NCI-H446 treated with DMSO at 0.1 percent for 48 hours (cell line): ENCODE data around the gene EXOC3L2.
"Not testable (repeated sequence)": the region's sequence is repeated elsewhere in the genome, so short reads cannot be mapped to it uniquely, and the experiment has no call there.

ENCODE experiments used
- DNase-seq: peaks from one replicate; lab custom pipeline; 2025; lab: John Stamatoyannopoulos, UW

The EXOC3L2 gene

DNA sequence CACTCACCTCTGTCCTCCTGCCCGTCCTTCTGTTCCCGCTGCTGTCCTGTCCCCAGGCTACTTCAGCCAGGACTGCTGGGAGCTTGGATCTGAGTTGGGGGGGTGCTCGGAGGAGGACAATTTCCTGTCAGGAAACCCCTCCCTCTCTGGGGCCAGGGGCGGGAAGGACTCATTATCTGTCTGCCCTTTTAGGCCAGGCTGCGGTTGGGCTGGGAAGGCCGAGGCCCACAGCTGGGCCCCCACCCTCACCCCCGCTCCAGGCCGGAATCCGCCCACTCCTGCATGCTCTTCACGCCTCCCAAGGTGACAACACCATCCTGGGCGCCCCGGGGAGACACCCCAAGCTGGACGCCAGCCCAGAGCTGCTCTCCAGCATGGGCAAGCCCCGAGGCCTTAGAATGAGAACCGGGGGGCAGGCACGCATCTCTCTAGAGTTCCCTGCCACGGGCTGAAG lies at the start of gene EXOC3L2:
Gene EXOC3L2 (minus strand): TSS at position 74 of the 454 bp plus-strand sequence. CDS start 6,362 bp downstream, outside the sequence.
- no peak for DNase-seq

DNA sequence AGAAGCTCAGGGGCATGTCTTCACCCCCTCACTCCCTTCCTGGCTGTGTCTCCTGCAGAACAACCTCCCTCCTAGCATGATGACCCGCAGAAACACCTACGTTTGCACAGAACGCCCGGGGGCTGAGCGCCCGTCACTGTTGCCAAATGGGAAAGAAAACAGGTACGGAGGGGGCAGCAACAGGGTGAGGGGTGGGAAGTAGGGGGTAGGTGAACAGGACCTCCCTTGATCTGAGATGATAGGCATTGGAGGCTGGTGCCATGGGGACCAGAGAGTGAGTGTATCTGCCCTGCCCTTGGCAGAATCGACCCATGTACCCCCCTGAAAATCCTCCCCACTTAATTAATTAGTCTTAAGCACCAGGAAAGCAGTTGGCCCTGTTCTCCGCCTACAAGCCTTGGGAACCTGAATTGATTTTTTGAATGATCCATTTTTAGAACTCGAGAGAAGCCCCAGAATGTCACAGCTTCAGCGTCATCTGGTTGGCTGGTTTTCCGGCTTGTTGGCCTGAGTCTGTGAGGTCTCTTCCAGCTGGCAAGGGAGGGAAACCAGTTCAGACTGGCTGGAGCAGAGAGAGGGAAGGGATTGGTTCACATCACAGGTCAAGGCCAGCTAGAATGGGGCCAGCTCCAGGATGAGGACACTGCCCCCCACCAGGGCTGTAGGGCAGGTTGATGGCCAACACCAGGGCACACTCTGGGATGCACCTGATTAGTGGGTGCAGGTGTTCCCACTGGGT lies 49.3 kb upstream of the EXOC3L2 start:
- DNase-seq: peak; percentile 86

DNA sequence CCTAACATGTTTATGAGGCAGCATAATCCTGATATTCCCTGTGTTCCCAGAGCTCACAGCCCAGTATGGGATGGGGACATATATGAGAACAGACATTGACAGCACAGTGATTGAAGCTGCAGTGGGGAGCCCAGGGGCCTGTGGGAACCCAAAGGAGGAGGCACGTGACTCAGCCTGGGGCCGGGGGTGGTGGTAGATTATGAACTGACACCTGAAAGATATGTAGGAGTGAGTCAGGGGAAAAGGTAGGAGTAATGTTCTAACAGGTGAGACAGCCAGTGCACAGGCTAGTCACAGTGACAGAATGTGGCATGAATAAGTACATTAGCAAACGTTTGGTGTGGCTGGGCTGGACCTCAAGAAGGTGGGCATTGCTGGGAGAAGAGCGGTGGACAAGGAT lies 48.5 kb upstream of the EXOC3L2 start:
- DNase-seq: no peak

DNA sequence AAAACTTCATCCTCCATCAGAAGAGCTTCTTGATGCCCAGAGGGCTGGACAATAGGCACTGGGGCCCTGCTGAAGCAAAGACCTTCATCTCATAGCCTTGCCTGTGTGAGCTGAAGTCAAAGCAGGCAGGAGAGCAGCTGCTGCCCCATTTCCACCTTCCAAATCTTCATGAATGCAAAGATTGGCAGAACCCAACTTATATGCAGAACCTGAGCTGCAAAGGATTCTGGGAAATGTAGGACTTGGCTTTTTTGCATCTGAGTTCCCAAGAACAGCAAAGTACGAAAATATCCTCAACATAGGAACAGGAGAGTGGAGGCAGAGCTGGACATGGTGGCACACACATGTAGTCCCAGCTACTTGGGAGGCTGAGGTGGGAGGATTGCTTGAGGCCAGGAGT lies 46.6 kb upstream of the EXOC3L2 start:
- no peak for DNase-seq

DNA sequence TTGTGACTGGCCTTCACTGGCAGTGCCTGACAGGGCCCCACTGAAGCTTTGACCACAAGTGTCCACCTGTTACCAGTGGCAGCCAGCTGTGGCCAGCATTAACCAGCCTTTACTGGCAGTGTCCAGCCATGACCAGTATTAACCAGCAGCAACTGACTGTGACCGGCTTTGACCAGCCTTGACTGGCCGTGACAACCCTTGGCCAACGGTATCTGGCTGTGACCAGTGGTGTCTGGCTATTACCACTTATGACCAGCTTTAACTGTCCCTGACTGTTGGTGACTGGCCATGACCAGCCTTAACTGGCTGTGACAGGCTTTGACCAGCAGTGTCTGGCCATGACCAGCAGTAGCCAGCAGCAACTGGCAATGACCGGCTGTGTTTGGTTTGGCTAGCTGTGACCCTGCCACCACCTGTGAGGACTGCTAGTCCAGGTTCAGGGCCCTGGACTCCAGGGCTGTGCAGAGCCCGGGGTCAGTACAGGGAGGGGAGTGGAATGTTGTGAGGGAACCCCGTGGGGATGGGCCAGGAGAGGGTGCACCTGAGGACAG lies 45.2 kb upstream of the EXOC3L2 start:
- no peak for DNase-seq

DNA sequence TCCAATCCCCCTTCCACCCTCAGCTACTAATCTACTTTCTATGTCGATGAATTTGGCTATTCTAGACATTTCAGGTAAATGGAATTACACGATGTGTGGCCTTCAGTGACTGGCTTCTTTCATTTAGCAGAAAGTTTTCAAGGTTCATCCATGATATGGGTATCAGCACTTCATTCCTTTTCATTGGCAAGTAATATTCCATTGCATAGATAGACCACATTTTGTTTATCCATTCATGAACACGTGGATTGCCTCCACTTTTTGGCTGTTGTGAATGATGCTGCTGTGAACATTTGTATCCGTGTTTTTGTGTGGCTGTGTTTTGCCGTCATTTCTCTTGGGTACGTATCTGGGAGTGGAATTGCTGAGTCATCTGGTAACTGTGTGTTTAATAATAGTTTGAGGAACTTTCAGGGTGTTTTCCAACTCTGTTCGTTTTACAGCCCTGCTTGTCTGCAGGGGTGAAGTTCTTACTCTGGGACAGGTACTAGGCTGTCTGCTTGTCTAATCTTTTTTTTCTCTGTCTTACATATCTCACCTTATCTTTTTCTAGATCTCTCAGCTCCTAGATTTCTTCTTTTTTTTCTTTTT lies 38.3 kb upstream of the EXOC3L2 start:
- DNase-seq: no peak

DNA sequence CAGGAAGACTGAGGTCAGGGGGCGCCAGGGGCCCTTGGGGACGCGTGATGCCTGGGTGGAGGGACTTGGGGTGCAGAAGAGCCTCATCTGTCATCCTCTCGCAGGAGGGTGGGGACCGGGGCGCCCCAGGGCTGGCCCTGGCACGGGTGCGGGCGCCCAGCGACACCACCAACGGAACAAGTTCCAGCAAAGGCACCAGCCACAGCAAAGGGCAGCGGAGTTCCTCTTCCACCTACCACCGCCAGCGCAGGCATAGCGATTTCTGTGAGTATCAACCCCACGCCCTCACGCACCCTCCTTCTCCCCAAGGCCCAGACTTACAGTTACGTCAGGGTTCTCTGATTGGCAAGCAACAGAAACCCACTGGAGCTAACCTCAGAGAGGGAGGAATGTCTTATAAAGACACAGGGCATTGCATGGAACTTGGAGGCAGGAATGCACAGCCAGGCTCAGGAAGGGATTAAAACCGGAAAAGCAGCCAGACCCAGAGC lies 35.3 kb upstream of the EXOC3L2 start:
- no peak for DNase-seq

DNA sequence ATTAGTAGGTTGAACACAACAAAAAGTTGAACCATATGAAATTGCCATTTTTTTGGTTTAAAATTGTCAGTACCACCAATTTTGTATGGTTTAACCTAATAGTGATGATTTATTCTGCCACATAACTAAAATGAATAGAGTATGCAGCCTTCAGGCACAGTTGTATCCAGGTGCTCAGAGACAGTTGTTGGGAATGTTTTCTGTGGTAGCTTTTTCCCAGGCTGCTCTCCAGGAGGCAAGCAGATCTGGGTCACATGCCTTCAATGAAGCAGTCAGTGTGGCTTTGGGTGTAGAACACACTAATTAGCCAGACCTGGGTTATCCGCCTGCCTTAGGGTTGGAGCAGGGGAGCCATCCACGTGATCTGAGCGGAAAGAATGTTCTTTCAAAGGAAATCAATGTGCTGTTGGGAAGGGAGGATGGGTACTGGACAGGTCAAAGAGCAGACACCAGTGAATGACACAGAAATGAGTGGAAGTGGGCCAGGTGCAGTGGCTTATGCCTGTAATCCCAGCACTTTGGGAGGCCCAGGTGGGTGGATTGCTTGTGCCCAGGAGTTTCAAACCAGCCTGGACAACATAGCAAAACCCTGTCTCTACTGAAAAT lies 34.5 kb upstream of the EXOC3L2 start:
- no peak for DNase-seq

DNA sequence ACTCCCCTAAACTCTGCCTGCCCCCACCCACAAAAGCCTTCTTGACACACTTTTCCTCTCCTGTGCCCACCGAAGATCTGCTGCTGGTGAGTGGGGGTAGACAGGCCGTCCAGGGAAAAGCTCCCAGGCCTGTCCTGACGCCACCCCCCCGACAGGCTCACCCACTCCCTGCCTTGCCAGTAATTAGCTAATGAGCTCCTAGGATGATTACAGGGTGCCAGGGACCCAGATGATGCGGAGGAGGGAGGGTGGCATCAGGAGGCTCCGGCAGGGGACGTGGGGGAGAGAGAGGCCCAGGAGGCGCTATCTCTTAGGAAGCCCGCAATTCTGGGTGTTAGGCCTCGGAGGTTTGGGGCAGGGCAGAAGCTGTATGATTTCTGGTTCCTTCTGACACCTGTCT lies 32.9 kb upstream of the EXOC3L2 start:
- no peak for DNase-seq

DNA sequence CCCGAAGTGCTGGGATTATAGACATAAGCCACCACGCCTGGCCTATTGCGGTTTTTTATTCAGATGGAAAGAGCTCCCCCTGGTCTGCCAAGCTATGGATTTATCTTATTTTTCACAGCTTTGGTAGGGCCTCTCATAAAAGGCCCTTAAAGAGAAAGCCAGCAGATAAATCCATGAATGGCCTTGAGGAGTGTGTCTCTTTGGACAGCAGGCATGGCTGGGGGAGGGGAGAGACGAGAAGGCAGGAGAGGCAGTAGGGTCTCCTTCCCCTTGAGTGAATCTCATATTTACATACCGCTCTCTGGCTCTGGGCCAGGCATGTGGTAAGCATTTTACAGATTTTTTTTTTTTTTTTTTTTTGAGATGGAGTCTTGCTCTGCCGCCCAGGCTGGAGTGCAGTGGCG lies 31.1 kb upstream of the EXOC3L2 start:
- peak; percentile 71 for DNase-seq

DNA sequence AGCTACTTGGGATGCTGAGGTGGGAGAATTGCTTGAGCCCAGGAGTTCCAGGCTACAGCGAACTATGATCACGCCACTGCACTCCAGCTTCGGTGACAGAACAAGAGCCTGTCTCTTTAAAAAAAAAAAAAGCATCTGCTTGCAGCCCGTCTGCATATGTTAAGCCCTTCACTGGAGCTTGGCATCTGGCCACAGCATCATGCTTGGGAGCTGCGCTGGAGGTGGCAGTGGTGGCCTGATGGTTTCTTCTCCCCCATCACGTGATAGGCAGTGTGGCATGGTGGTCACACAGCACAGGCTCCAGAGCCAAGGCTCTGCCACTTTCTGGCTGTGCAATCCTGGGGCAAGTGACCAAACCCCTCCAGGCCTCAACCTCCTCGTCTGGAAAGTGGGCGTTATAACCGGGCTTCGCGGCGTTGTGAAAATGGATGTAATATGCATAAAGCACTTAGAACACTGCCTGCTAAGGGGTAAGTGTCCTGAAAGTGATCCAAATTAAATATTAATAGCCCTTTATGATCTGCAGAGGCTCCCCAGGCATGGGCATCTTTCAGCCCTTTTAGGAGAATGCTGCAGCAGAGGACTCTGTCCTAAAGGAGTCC lies 30.3 kb upstream of the EXOC3L2 start:
- peak; percentile 58 for DNase-seq

DNA sequence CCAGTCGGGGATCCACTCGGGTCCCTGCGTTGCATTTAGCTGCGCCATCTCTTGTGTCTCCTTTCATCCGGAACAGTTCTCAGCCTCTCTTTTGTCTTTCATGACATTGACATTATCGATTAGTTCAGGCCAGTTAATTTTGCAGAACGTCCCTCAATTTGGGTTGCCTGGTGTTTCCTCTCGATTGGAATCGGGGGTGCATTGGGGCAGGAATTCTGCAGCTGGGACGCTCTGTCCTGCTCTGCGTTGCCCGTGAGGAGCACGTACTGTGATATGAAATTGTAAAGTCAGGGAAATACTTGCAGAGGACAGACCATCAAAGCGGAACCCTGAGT lies 28.3 kb upstream of the EXOC3L2 start:
- no peak for DNase-seq

DNA sequence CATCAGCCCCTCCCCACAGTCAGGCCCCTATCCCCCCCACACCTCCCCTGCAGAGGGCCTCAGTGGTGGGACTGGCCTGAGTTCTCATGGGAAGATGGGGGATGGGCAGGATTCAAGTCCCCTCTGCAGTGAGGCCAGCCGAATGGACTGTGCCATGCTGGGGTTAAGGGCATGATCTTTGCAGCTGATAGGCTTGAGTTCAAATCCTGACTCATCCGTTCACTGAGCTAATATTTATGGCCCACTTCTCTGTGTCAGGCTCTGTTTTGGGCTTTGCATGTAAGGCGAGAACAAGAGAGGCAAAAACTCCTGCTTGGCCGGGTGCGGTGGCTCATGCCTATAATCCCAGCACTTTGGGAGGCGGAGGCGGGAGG lies 26.5 kb upstream of the EXOC3L2 start:
- DNase-seq: no peak

DNA sequence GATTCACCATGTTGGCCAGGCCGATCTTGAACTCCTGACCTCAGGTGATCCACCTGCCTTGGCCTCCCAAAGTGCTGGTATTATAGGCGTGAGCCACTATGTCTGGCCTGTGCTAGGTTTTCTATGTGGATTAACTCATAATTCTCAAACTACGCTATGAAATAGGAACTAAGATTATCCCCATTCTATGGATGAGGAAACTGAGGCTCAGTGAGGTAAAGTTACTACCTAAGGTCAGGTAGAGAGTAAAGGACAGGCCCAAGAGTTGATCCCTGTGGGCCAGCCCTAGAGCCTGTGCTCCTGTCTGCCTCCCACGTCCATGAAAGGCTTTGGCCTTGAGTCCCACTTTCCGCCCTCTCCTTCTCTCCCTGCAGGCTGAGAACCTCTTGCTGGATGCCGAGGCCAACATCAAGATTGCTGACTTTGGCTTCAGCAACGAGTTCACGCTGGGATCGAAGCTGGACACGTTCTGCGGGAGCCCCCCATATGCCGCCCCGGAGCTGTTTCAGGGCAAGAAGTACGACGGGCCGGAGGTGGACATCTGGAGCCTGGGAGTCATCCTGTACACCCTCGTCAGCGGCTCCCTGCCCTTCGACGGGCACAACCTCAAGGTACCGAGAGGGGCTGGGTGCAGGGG lies 26.0 kb upstream of the EXOC3L2 start:
- no peak for DNase-seq

DNA sequence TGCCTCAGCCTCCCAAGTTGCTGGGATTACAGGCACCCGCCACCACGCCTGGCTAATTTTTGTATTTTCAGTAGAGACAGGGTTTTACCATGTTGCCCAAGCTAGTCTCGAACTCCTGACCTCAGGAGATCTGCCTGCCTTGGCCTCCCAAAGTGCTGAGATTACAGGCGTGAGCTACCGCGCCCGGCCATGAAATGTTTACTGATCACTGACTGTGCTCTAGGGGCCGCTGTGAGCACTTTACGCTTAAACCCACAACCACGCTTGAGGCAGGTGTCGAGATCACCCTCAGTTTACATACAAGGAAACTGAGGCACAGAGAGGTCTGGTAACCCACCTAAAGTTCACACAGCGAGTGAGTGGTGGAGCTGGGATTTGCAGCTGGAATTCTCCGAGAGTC lies 24.7 kb upstream of the EXOC3L2 start:
- DNase-seq: not testable (repeated sequence)

DNA sequence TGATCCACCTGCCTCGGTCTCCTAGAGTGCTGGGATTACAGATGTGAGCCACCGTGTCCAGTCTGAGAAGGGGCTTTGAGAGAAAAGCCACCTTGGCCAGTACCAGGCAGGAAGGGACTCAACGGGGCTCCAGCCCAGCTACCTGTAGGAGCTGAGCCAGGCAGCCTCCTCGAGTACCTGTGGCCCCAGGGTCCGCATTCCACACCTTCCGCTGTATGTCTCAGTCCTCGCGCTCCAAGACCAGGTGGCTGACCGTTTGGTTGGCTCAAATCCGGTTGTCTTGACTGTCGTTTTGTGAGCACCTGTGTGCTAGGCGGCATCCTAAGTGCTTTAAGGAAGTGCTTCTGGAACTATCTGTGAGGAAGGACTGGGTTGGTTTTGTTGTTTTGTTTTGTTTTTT lies 22.1 kb upstream of the EXOC3L2 start:
- DNase-seq: no peak

DNA sequence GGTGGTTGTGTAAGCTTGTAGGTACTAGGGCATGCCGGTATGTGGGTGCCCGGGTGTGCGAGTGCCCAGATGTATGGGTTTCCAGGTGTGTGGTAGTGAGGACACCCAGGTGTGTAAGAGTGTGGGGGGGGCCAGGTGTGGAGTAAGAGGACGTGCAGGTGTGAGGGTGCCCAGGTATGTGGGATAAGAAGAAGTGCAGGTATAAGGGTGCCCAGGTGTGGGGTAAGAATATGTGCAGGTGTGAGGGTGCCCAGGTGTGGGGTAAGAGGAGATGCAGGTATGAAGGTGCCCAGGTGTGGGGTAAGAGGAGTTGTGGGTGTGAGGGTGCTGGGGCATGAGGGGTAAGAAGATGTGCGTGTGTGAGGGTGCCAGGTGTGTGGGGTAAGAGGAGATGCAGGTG lies 20.2 kb upstream of the EXOC3L2 start:
- DNase-seq: no peak

DNA sequence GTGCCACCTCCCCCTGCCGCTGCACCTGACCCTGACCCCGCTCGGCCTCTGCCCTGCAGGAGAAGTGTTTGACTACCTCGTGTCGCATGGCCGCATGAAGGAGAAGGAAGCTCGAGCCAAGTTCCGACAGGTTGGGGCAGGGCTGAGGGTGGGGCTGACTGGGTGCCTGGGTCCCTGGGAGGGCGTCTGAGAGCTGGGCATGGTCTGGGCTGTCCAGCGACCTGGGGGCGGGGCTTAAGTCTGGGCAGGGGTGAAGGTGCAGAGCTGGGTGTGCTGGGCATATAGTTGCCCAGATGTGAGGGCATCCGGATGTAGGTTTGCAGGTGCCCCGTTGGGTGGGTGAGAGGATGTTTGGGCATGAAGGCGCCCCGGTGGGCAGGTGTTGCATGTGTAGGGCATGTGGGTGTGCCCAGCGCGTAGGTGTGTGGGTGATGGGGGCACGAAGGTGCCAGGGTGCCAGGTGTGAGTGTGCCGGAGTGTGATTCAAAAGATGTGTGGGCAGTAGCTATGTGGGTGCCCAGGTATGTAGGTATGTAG lies 19.6 kb upstream of the EXOC3L2 start:
- DNase-seq: no peak

DNA sequence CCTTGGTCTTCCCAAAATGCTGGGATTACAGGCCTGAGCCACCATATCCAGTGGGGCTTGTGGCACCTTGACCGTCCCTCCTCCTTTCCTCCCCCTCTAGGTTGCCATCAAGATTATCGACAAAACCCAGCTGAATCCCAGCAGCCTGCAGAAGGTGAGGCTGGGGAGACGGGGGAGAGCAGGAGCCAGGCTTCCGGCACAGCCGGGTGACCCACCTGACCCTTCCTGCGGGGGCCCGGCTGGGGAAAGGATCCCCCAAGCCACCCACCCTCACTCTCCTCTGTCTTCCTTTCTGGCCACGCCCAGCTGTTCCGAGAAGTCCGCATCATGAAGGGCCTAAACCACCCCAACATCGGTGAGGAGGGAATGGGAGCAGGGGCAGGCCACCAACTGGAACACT lies 17.8 kb upstream of the EXOC3L2 start:
- DNase-seq: no peak

DNA sequence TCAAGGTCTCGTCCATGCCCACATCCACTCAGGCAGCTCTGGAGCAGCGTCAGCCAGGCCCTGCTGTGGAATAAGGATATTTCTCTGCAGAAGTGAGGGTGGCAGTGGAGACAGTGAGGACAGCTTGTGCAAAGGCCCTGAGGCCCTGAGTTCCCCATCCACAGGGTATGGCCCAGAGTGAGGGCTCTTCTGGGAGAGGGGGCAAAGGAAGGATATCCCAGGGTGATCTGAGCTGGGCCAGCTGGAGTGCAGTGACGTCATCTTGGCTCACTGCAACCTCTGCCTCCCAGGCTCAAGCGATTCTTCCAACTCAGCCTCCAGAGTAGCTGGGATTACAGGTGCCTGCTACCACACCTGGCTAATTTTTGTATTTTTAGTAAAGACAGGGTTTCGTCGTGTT lies 17.4 kb upstream of the EXOC3L2 start:
- no peak for DNase-seq

DNA sequence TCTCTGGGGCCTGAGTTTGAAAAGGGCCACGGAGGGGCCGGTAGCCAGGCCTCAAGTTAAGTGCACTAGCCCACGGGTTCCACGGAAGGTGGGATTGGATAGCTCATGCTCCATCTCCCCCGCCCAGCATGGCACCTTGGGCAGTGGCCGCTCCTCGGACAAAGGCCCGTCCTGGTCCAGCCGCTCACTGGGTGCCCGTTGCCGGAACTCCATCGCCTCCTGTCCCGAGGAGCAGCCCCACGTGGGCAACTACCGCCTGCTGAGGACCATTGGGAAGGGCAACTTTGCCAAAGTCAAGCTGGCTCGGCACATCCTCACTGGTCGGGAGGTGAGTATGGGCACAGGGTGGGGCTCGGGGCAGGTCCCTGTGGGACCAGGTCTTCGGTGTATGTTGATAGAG lies 13.7 kb upstream of the EXOC3L2 start:
- DNase-seq: no peak

DNA sequence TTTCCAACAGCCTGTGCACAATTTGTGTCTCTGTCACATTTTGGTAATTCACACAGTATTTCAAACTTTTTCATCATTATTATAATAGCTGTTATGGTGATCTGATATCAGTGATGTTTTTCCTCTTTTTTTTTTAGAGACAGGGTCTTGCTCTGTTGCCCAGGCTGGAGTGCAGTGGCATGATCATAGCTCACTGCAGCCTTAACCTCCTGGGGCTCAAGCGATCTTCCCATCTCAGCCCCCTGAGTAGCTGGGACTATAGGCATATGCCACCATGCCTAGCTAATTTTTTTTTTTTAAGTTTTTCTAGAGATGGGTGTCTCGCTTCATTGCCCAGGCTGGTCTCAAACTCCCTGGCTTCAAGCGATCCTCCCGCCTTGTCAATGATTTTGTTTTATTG lies 11.6 kb upstream of the EXOC3L2 start:
- DNase-seq: no peak
